IMR-90 (cell line): ENCODE results near the gene ADAM30. TPM values are rescaled to one million over a fixed set of nuclear protein-coding genes. Genes with fewer than 3 reads are reported as not detected.
A peak's percentile ranks its signal among the peaks of the same experiment; 100 is the strongest.

ENCODE experiments used
- ATAC-seq: fragments of 200-7000 bp; cut with Tn5 transposase; 2 replicates; pipeline ENCODE4 v1.9.1; 2020; ENCODE audit warnings: low read depth, mild to moderate bottlenecking, moderate library complexity
- BruUV-seq: library from RNA; stranded (reverse); fragments of 400-500 nt; replicated peaks from 2 replicates; lab custom pipeline; 2021; lab: Mats Ljungman, UMichigan
- CTCF ChIA-PET: fragments of 300-600 bp; formaldehyde crosslinking; extraction: SDS; loops from one replicate; lab custom pipeline; 2021; ENCODE audit warnings: antibody characterized with exemption; lab: Yijun Ruan, JAX
- POLR2A ChIA-PET: fragments of 300-600 bp; sonication (Branson Sonifier 250); formaldehyde crosslinking; loops from one replicate; lab custom pipeline; 2022; ENCODE audit warnings: antibody characterized with exemption; ENCODE audit not compliant: unreplicated experiment; lab: Charles Lee
- DNase-seq: peaks from one replicate; pipeline ENCODE4 v3.0.0; 2013
- H2AFZ ChIP-seq: replicated peaks from 2 replicates; pipeline ENCODE3; 2013; ENCODE audit warnings: low read length, mild to moderate bottlenecking; ENCODE audit not compliant: poor library complexity
- H2AK5ac ChIP-seq: 2 replicates; pipeline ENCODE4 v1.6.1; 2013; ENCODE audit warnings: low read depth, low read length, inconsistent platforms
- H2AK9ac ChIP-seq: replicated peaks from 2 replicates; pipeline ENCODE3; 2013; ENCODE audit warnings: mild to moderate bottlenecking, low read depth, low read length, moderate library complexity; ENCODE audit not compliant: poor library complexity
- H2BK120ac ChIP-seq: 2 replicates; pipeline ENCODE4 v1.6.1; 2013; ENCODE audit warnings: low read depth, low read length, inconsistent platforms
- H2BK15ac ChIP-seq: 3 replicates; pipeline ENCODE4 v1.6.1; 2013; ENCODE audit warnings: low read depth, low read length, inconsistent platforms
- H2BK20ac ChIP-seq: 2 replicates; pipeline ENCODE4 v1.6.1; 2013; ENCODE audit warnings: low read depth, mild to moderate bottlenecking, inconsistent platforms, low read length, moderate library complexity
- H2BK5ac ChIP-seq: 2 replicates; pipeline ENCODE4 v1.6.1; 2013; ENCODE audit warnings: mild to moderate bottlenecking, low read depth, low read length, inconsistent platforms; ENCODE audit not compliant: poor library complexity, severe bottlenecking
- H3K14ac ChIP-seq: replicated peaks from 2 replicates; pipeline ENCODE4 v1.6.1; 2013; ENCODE audit warnings: low read depth, low read length, inconsistent platforms
- H3K18ac ChIP-seq: 2 replicates; pipeline ENCODE4 v1.6.1; 2013; ENCODE audit warnings: low read depth, low read length, control low read depth
- H3K23ac ChIP-seq: 2 replicates; pipeline ENCODE4 v1.6.1; 2013; ENCODE audit warnings: low read depth, low read length, inconsistent platforms
- H3K27ac ChIP-seq: 2 replicates; pipeline ENCODE4 v1.5.1; 2013; ENCODE audit warnings: mild to moderate bottlenecking, control low read depth, low read length; ENCODE audit not compliant: insufficient read depth
- H3K27me3 ChIP-seq: 2 replicates; pipeline ENCODE4 v1.6.1; 2013; ENCODE audit warnings: low read length; ENCODE audit not compliant: control insufficient read depth, insufficient read depth
- H3K36me3 ChIP-seq: 2 replicates; pipeline ENCODE4 v1.6.1; 2013; ENCODE audit warnings: low read length, mixed read lengths; ENCODE audit not compliant: control insufficient read depth, insufficient read depth
- H3K4ac ChIP-seq: 2 replicates; pipeline ENCODE4 v1.6.1; 2013; ENCODE audit warnings: low read depth, low read length, inconsistent platforms
- H3K4me1 ChIP-seq: 2 replicates; pipeline ENCODE4 v1.6.1; 2013; ENCODE audit warnings: low read length, mixed read lengths; ENCODE audit not compliant: control insufficient read depth, insufficient read depth
- H3K4me2 ChIP-seq: 2 replicates; pipeline ENCODE4 v1.6.1; 2013; ENCODE audit warnings: low read depth, mild to moderate bottlenecking, control low read depth, low read length, moderate library complexity
- H3K4me3 ChIP-seq: 2 replicates; pipeline ENCODE4 v1.5.1; 2013; ENCODE audit warnings: low read depth, mild to moderate bottlenecking, control low read depth, low read length, moderate library complexity; ENCODE audit not compliant: insufficient read depth
- H3K56ac ChIP-seq: 2 replicates; pipeline ENCODE4 v1.6.1; 2013; ENCODE audit warnings: low read length, inconsistent platforms; ENCODE audit not compliant: insufficient read depth; ENCODE audit errors: extremely low read depth
- H3K79me1 ChIP-seq, 2 experiments: 2 replicates each; pipeline ENCODE4 v1.6.1; 2013; ENCODE audit warnings: low read length in 2 of 2, inconsistent platforms in 1 of 2, low read depth in 1 of 2
- H3K9ac ChIP-seq: 2 replicates; pipeline ENCODE4 v1.6.1; 2013; ENCODE audit warnings: low read depth, low read length, control low read depth
- H3K9me1 ChIP-seq: 2 replicates; pipeline ENCODE4 v1.6.1; 2013; ENCODE audit warnings: low read length, inconsistent platforms; ENCODE audit not compliant: insufficient read depth
- H3K9me3 ChIP-seq: 2 replicates; pipeline ENCODE4 v1.6.1; 2013; ENCODE audit warnings: low read length; ENCODE audit not compliant: control insufficient read depth, insufficient read depth
- H4K20me1 ChIP-seq: 2 replicates; pipeline ENCODE4 v1.6.1; 2013; ENCODE audit warnings: low read length, inconsistent platforms; ENCODE audit not compliant: insufficient read depth
- H4K5ac ChIP-seq: 2 replicates; pipeline ENCODE4 v1.6.1; 2013; ENCODE audit warnings: mild to moderate bottlenecking, low read depth, low read length, control low read depth
- H4K8ac ChIP-seq, 2 experiments: 2 replicates each; pipeline ENCODE4 v1.6.1; 2013; ENCODE audit warnings: low read depth in 2 of 2, low read length in 2 of 2, control low read depth in 1 of 2, inconsistent platforms in 1 of 2
- H4K91ac ChIP-seq: 2 replicates; pipeline ENCODE4 v1.6.1; 2013; ENCODE audit warnings: low read depth, low read length, inconsistent platforms; ENCODE audit not compliant: insufficient read depth
- BHLHE40 ChIP-seq: fragments of 150-350 bp; IDR thresholded peaks from 2 replicates; pipeline ENCODE4 v1.6.1; 2016; ENCODE audit warnings: mild to moderate bottlenecking, low read depth, low read length
- CEBPB ChIP-seq: IDR thresholded peaks from 2 replicates; pipeline ENCODE4 v1.6.1; 2012; ENCODE audit warnings: low read depth, low read length, improper control_type of control experiment
- CHD1 ChIP-seq: IDR thresholded peaks from 2 replicates; pipeline ENCODE4 v1.6.1; 2012; ENCODE audit warnings: low read depth, low read length, improper control_type of control experiment
- FOS ChIP-seq: fragments of 150-350 bp; IDR thresholded peaks from 2 replicates; pipeline ENCODE4 v1.6.1; 2016; ENCODE audit warnings: low read depth, low read length
- MAFK ChIP-seq: IDR thresholded peaks from 2 replicates; pipeline ENCODE4 v1.6.1; 2012; ENCODE audit warnings: low read depth, low read length, improper control_type of control experiment
- MAZ ChIP-seq: IDR thresholded peaks from 2 replicates; pipeline ENCODE4 v1.6.1; 2012; ENCODE audit warnings: low read depth, mild to moderate bottlenecking, low read length, improper control_type of control experiment, moderate library complexity, borderline replicate concordance
- MXI1 ChIP-seq: IDR thresholded peaks from 2 replicates; pipeline ENCODE4 v1.6.1; 2012; ENCODE audit warnings: low read depth, mild to moderate bottlenecking, low read length, moderate library complexity, borderline replicate concordance
- NFE2L2 ChIP-seq: fragments of 150-350 bp; IDR thresholded peaks from 2 replicates; pipeline ENCODE4 v1.6.1; 2016; ENCODE audit warnings: low read depth, mild to moderate bottlenecking, low read length
- POLR2A ChIP-seq: IDR thresholded peaks from 2 replicates; pipeline ENCODE4 v1.6.1; 2012; ENCODE audit warnings: mild to moderate bottlenecking, low read depth, low read length
- RAD21 ChIP-seq: IDR thresholded peaks from 2 replicates; pipeline ENCODE4 v1.6.1; 2012; ENCODE audit warnings: low read length, improper control_type of control experiment
- RCOR1 ChIP-seq: IDR thresholded peaks from 2 replicates; pipeline ENCODE4 v1.6.1; 2012; ENCODE audit warnings: mild to moderate bottlenecking, low read length, improper control_type of control experiment; ENCODE audit not compliant: insufficient replicate concordance
- RFX5 ChIP-seq: IDR thresholded peaks from 2 replicates; pipeline ENCODE4 v1.8.0; 2012; ENCODE audit warnings: low read depth, mild to moderate bottlenecking, low read length, moderate library complexity
- SMC3 ChIP-seq: fragments of 150-350 bp; IDR thresholded peaks from 2 replicates; pipeline ENCODE4 v1.6.1; 2016; ENCODE audit warnings: low read depth, mild to moderate bottlenecking, antibody characterized with exemption, low read length, moderate library complexity
- WGBS, 2 experiments: methylation state at CpG; one replicate each; pipeline versions ENCODE4 v1.1.5 to v1.1.7; 2013; ENCODE audit warnings: missing lambda C conversion rate in 2 of 2; ENCODE audit not compliant: insufficient read length in 1 of 2; ENCODE audit errors: extremely low coverage in 2 of 2; 5-methylcytosine and 5-hydroxymethylcytosine counted together
- dilution Hi-C: fragments of 300-500 bp; cut with HindIII; formaldehyde crosslinking; loops from one replicate; pipeline ENCODE4 v1.14.3; 2018; ENCODE audit warnings: low sequenced_read_pairs; ENCODE audit not compliant: unreplicated experiment
- in situ Hi-C: fragments of 300-500 bp; cut with MboI; formaldehyde crosslinking; loops from 3 replicates; pipeline ENCODE4 v1.14.3; 2019; ENCODE audit warnings: low sequenced_read_pairs, inconsistent platforms, mixed read lengths
- intact Hi-C: fragments of 100-400 bp; cut with micrococcal nuclease; formaldehyde crosslinking; loops from 2 replicates; pipeline ENCODE4 v1.10.0; 2022
- polyA plus RNA-seq, 3 experiments: library from polyadenylated mRNA; depleted of rRNA; stranded (reverse); fragments of >200 nt; gene quantifications; 2 replicates each; pipeline ENCODE4 v1.2.3, GENCODE V29; 2012; ENCODE audit warnings: low replicate concordance in 1 of 3
- total RNA-seq: library from RNA; depleted of rRNA; stranded (reverse); fragments of >200 nt; gene quantifications from 2 replicates; pipeline ENCODE4 v1.2.3, GENCODE V29; 2012
- TF ChIP-seq, protein P1 (sequence below): fragments of 150-350 bp; IDR thresholded peaks from 2 replicates; pipeline ENCODE4 v1.6.1; 2017; ENCODE audit warnings: mild to moderate bottlenecking, antibody characterized with exemption, low read length, low read depth
- TF ChIP-seq, protein P2 (sequence below): conservative IDR thresholded peaks from 2 replicates; pipeline ENCODE4 v1.5.1; 2012; ENCODE audit warnings: mild to moderate bottlenecking, low read depth, low read length, improper control_type of control experiment
- TF ChIP-seq, protein P3 (sequence below): fragments of 150-350 bp; IDR thresholded peaks from 2 replicates; pipeline ENCODE4 v1.6.1; 2016; ENCODE audit warnings: low read depth, mild to moderate bottlenecking, low read length, moderate library complexity, borderline replicate concordance

The ADAM30 gene
- total and polyA plus RNA-seq, 2 of the 4 experiments (the other 2 are of a cell fraction): not detected

DNA sequence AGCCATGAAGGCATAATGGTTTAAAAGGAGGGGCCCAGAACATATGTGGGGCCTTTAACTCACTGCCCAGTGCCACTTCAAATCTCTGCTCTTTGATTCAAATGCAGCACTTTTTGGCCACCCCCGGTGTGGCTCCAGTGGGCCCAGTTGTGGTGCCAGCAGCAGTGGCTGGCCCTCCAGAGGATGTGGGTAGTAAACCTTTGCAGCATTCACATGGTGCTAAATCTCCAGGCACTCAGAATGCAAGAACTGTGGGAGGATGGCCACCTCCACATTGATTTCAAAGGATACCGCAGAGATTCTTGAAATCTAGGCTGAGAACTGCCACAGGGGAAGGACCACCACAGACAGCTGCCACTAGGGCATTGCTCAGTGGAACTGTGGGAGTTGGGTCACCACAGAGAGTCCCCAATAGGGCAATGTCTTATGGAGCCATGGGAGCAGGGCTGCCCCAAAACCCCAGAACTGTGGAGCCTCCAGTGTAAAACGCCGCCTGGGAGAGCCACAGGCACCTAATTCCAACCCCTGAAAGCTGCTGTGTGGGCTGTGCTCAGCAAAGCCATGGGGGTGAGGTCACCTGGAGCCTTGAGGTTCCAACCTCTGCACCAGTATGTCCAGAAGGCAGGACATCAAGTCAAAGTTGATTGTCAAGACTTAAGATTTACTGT, 6.6 kb upstream of the ADAM30 start:
- no peak overlapping the region for H2BK15ac ChIP-seq
- no peak overlapping the region for H3K4me3 ChIP-seq
- H4K5ac ChIP-seq: no peak overlapping the region
- no peak overlapping the region for H4K91ac ChIP-seq
- TF ChIP-seq POLR2A (no peak), MXI1 (no peak), BHLHE40 (no peak), FOS (no peak), RAD21 (no peak), RCOR1 (no peak), NFE2L2 (no peak), RFX5 (no peak), MAFK (no peak), SMC3 (no peak), CEBPB (no peak), MAZ (no peak), CHD1 (no peak)
- TF ChIP-seq, protein P1, sequence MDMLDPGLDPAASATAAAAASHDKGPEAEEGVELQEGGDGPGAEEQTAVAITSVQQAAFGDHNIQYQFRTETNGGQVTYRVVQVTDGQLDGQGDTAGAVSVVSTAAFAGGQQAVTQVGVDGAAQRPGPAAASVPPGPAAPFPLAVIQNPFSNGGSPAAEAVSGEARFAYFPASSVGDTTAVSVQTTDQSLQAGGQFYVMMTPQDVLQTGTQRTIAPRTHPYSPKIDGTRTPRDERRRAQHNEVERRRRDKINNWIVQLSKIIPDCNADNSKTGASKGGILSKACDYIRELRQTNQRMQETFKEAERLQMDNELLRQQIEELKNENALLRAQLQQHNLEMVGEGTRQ: no peak
- TF ChIP-seq, protein P2, sequence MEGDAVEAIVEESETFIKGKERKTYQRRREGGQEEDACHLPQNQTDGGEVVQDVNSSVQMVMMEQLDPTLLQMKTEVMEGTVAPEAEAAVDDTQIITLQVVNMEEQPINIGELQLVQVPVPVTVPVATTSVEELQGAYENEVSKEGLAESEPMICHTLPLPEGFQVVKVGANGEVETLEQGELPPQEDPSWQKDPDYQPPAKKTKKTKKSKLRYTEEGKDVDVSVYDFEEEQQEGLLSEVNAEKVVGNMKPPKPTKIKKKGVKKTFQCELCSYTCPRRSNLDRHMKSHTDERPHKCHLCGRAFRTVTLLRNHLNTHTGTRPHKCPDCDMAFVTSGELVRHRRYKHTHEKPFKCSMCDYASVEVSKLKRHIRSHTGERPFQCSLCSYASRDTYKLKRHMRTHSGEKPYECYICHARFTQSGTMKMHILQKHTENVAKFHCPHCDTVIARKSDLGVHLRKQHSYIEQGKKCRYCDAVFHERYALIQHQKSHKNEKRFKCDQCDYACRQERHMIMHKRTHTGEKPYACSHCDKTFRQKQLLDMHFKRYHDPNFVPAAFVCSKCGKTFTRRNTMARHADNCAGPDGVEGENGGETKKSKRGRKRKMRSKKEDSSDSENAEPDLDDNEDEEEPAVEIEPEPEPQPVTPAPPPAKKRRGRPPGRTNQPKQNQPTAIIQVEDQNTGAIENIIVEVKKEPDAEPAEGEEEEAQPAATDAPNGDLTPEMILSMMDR: no peak
- TF ChIP-seq, protein P3, sequence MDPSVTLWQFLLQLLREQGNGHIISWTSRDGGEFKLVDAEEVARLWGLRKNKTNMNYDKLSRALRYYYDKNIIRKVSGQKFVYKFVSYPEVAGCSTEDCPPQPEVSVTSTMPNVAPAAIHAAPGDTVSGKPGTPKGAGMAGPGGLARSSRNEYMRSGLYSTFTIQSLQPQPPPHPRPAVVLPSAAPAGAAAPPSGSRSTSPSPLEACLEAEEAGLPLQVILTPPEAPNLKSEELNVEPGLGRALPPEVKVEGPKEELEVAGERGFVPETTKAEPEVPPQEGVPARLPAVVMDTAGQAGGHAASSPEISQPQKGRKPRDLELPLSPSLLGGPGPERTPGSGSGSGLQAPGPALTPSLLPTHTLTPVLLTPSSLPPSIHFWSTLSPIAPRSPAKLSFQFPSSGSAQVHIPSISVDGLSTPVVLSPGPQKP: no peak
- no peaks in the 10 kb centered on the region for H3K79me1 ChIP-seq
- H3K9me1 ChIP-seq: no peaks in the 10 kb centered on the region
- no peaks in the 10 kb centered on the region for H3K9me3 ChIP-seq
- no peak overlapping the region for H3K14ac ChIP-seq
- dilution Hi-C loops: no loop called here
- H3K4me2 ChIP-seq: no peak overlapping the region
- H2BK5ac ChIP-seq: no peak overlapping the region
- H2AK9ac ChIP-seq: no peak overlapping the region
- no peak overlapping the region for H3K56ac ChIP-seq
- H3K4me1 ChIP-seq: no peaks in the 10 kb centered on the region
- in situ Hi-C loops: no loop called here
- 88% methylated on average over 2 of the region's 4 CpGs; no CpG with 5 or more reads in 1 of the 2 experiments for WGBS, 2 experiments
- H3K18ac ChIP-seq: no peak overlapping the region
- H3K23ac ChIP-seq: no peak overlapping the region
- ChIA-PET CTCF (no interaction called here), POLR2A (no interaction called here)
- no peak overlapping the region for H2BK120ac ChIP-seq
- H4K20me1 ChIP-seq: no peaks in the 10 kb centered on the region
- no peak overlapping the region for H3K27ac ChIP-seq
- no peak overlapping the region for H3K9ac ChIP-seq
- H2AFZ ChIP-seq: peak overlapping the region; percentile 24
- intact Hi-C loops: loop anchor here (5.0 kb wide), 1 partner anchor 34 kb away; no protein-coding TSS in a partner anchor
- H3K27me3 ChIP-seq: no peaks in the 10 kb centered on the region; the same call in none of the 2 replicates
- H3K4ac ChIP-seq: no peak overlapping the region
- BruUV-seq: no TSS peak
- H2AK5ac ChIP-seq: no peak overlapping the region
- H3K36me3 ChIP-seq: no peaks in the 10 kb centered on the region
- ATAC-seq: no peak
- no peak overlapping the region for H2BK20ac ChIP-seq
- no peak for DNase-seq
- H4K8ac ChIP-seq: no peak overlapping the region
